GM23338 (cell line): ENCODE measurements around the gene HDAC11. TPM values are rescaled to one million over a fixed set of nuclear protein-coding genes. Genes with fewer than 3 reads are reported as not detected.
A peak's percentile ranks its signal among the peaks of the same experiment; 100 is the strongest.

Experiments
- ATAC-seq: fragments of 200-7000 bp; cut with Tn5 transposase; 3 replicates; pipeline ENCODE4 v1.9.1; 2020
- DNase-seq: peaks from one replicate; pipeline ENCODE4 v3.0.0-alpha.2; 2015; ENCODE audit warnings: low spot score
- H2AFZ ChIP-seq: fragments of 200-600 bp; sonication (generic); 2 replicates; pipeline ENCODE4 v1.8.0; 2016; ENCODE audit warnings: antibody characterized with exemption, mild to moderate bottlenecking, moderate library complexity
- H3F3A ChIP-seq: fragments of 200-600 bp; sonication (generic); replicated peaks from 2 replicates; pipeline ENCODE4 v1.8.0; 2017; ENCODE audit warnings: antibody characterized with exemption, mixed run types, low read depth
- H3K27ac ChIP-seq: fragments of 200-600 bp; sonication (generic); 2 replicates; pipeline ENCODE4 v1.6.1; 2016; ENCODE audit warnings: low read depth
- H3K27me3 ChIP-seq: fragments of 200-600 bp; sonication (generic); 2 replicates; pipeline ENCODE4 v1.8.0; 2016; ENCODE audit warnings: mild to moderate bottlenecking, mixed run types, moderate library complexity; ENCODE audit not compliant: insufficient read depth
- H3K36me3 ChIP-seq: fragments of 200-600 bp; sonication (generic); 2 replicates; pipeline ENCODE4 v1.8.0; 2016; ENCODE audit warnings: mild to moderate bottlenecking; ENCODE audit not compliant: insufficient read depth
- H3K4me1 ChIP-seq: fragments of 200-600 bp; sonication (generic); 2 replicates; pipeline ENCODE4 v1.8.0; 2016; ENCODE audit warnings: mild to moderate bottlenecking, moderate library complexity; ENCODE audit not compliant: insufficient read depth
- H3K4me2 ChIP-seq: fragments of 200-600 bp; sonication (generic); 2 replicates; pipeline ENCODE4 v1.7.1; 2017; ENCODE audit warnings: mixed run types
- H3K4me3 ChIP-seq: fragments of 200-600 bp; sonication (generic); 2 replicates; pipeline ENCODE4 v1.6.1; 2016; ENCODE audit warnings: mixed run types
- H3K79me2 ChIP-seq: fragments of 200-600 bp; sonication (generic); replicated peaks from 2 replicates; pipeline ENCODE4 v1.8.0; 2017; ENCODE audit warnings: mild to moderate bottlenecking; ENCODE audit not compliant: insufficient read depth
- H3K9me2 ChIP-seq: fragments of 200-600 bp; sonication (generic); 2 replicates; pipeline ENCODE4 v1.8.0; 2017; ENCODE audit not compliant: insufficient read depth
- H4K20me1 ChIP-seq: fragments of 200-600 bp; sonication (generic); replicated peaks from 2 replicates; pipeline ENCODE4 v1.8.0; 2017; ENCODE audit warnings: mild to moderate bottlenecking; ENCODE audit not compliant: insufficient read depth
- H3K27ac Mint-ChIP-seq: 2 replicates; pipeline ENCODE4 v1.8.0; 2020; ENCODE audit warnings: inconsistent platforms, mild to moderate bottlenecking, moderate library complexity, mixed read lengths
- H3K27me3 Mint-ChIP-seq: 3 replicates; pipeline ENCODE4 v1.8.0; 2022; ENCODE audit warnings: low read depth, mild to moderate bottlenecking, moderate library complexity, mixed read lengths, inconsistent platforms; ENCODE audit not compliant: insufficient read depth, poor library complexity
- H3K36me3 Mint-ChIP-seq: 3 replicates; pipeline ENCODE4 v1.8.0; 2021; ENCODE audit warnings: low read depth, mild to moderate bottlenecking, inconsistent platforms, moderate library complexity, mixed read lengths
- H3K4me1 Mint-ChIP-seq: 3 replicates; pipeline ENCODE4 v1.8.0; 2020; ENCODE audit warnings: mild to moderate bottlenecking, inconsistent platforms, mixed read lengths
- H3K4me3 Mint-ChIP-seq: 3 replicates; pipeline ENCODE4 v1.8.0; 2021; ENCODE audit warnings: moderate library complexity, mild to moderate bottlenecking, inconsistent platforms, mixed read lengths
- H3K9me3 Mint-ChIP-seq: 3 replicates; pipeline ENCODE4 v1.8.0; 2020; ENCODE audit warnings: moderate library complexity, mild to moderate bottlenecking, inconsistent platforms, mixed read lengths
- CTCF ChIP-seq, 2 experiments: fragments of 200-600 bp in 1 of 2; sonication (generic) in 1 of 2; conservative IDR thresholded peaks; 2 replicates each; pipeline versions ENCODE4 v1.5.1 to v1.6.1; 2016 to 2017; ENCODE audit warnings: antibody characterized with exemption in 2 of 2, low read depth in 2 of 2, mild to moderate bottlenecking in 2 of 2, moderate library complexity in 1 of 2
- ETS1 ChIP-seq: IDR thresholded peaks from 2 replicates; pipeline ENCODE4 v1.6.1; 2016; ENCODE audit warnings: antibody characterized with exemption
- EZH2 ChIP-seq: fragments of 200-600 bp; sonication (generic); IDR thresholded peaks from one replicate; pipeline ENCODE4 v1.8.0; 2017; ENCODE audit warnings: antibody characterized with exemption, mild to moderate bottlenecking, low read depth; ENCODE audit not compliant: unreplicated experiment
- NANOG ChIP-seq: IDR thresholded peaks from 2 replicates; pipeline ENCODE4 v1.6.1; 2016; ENCODE audit warnings: antibody characterized with exemption, borderline replicate concordance
- POLR2AphosphoS5 ChIP-seq: IDR thresholded peaks from 2 replicates; pipeline ENCODE4 v1.6.1; 2016; ENCODE audit warnings: antibody characterized with exemption, low read depth
- STAT1 ChIP-seq: IDR thresholded peaks from one replicate; pipeline ENCODE4 v1.6.1; 2016; ENCODE audit warnings: antibody characterized with exemption; ENCODE audit not compliant: unreplicated experiment
- ZNF114 ChIP-seq: fragments of 250-450 bp; sonication (Bioruptor Pico); IDR thresholded peaks from 2 replicates; pipeline ENCODE4 v1.5.0; 2020; ENCODE audit warnings: mild to moderate bottlenecking, moderate library complexity
- ZNF331 ChIP-seq: fragments of 250-450 bp; sonication (Bioruptor Pico); IDR thresholded peaks from 2 replicates; pipeline ENCODE4 v1.5.0; 2020; ENCODE audit warnings: low read depth, mild to moderate bottlenecking, moderate library complexity
- ZNF462 ChIP-seq: fragments of 250-450 bp; sonication (Bioruptor Pico); IDR thresholded peaks from 2 replicates; pipeline ENCODE4 v1.5.0; 2020; ENCODE audit warnings: mild to moderate bottlenecking, moderate library complexity
- polyA plus RNA-seq: library from polyadenylated mRNA; unstranded; fragments of >200 nt; fragmentation: Nextera tagmentation; extraction: Ambion mirVana; gene quantifications from 2 replicates; pipeline ENCODE4 v1.2.1, GENCODE V29; 2016
- total RNA-seq: library from RNA; depleted of rRNA; stranded (reverse); fragments of >200 nt; shearing (Covaris generic); gene quantifications from 2 replicates; pipeline ENCODE4 v1.2.3, GENCODE V29; 2014

Gene HDAC11
- total and polyA plus RNA-seq, 2 experiments from 2014 or later = 5.4 to 15.8 TPM

GRCh38 chr3:13536432-13536831 is 56.3 kb downstream of the HDAC11 start:
- Histone ChIP-seq H3K9me2 (no peaks in the 10 kb centered on the region), H4K20me1 (no peaks in the 10 kb centered on the region), H3K4me2 (peak overlapping the region; percentile 64; the same call in 1 of the 2 replicates), H3K27me3 (no peaks in the 10 kb centered on the region), H3K36me3 (no peaks in the 10 kb centered on the region), H3K4me1 (peaks cover 9% of the 10 kb centered on the region; the same call in 1 of the 2 replicates), H3K4me3 (no peak overlapping the region), H3F3A (no peaks in the 10 kb centered on the region), H3K27ac (no peak overlapping the region), H2AFZ (peak overlapping the region; percentile 90), H3K79me2 (no peaks in the 10 kb centered on the region)
- no peak overlapping the region; the same call in 1 of the 2 replicates for H3K27ac Mint-ChIP-seq
- TF ChIP-seq ETS1 (no peak), NANOG (no peak), ZNF114 (CRISPR knock-in tag) (no peak), POLR2AphosphoS5 (no peak), EZH2 (no peak), CTCF (conservative IDR thresholded peaks at IDR 0.05; ENCODE audit: low read depth in 2 of 2) (no peak), ZNF331 (CRISPR knock-in tag) (no peak), STAT1 (no peak)
- peaks cover 20% of the 10 kb centered on the region for H3K27me3 Mint-ChIP-seq
- H3K4me3 Mint-ChIP-seq = no peak overlapping the region; the same call in 2 of the 3 replicates
- peaks cover 15% of the 10 kb centered on the region for H3K4me1 Mint-ChIP-seq
- DNase-seq = no peak
- H3K36me3 Mint-ChIP-seq = peaks cover 2% of the 10 kb centered on the region; the same call in 1 of the 3 replicates
- no peak for ATAC-seq
- peaks cover 8% of the 10 kb centered on the region; the same call in 2 of the 3 replicates for H3K9me3 Mint-ChIP-seq

- no peak overlapping the region for H3K27ac ChIP-seq
- DNase-seq = peak; percentile 42
- Mint-ChIP-seq H3K4me1 (peaks cover 15% of the 10 kb centered on the region), H3K27me3 (peaks cover 20% of the 10 kb centered on the region), H3K36me3 (peaks cover 2% of the 10 kb centered on the region; the same call in 1 of the 3 replicates), H3K27ac (no peak overlapping the region; the same call in 1 of the 2 replicates), H3K9me3 (peaks cover 12% of the 10 kb centered on the region), H3K4me3 (no peak overlapping the region; the same call in 2 of the 3 replicates)
- ATAC-seq = peak; percentile 39
- H4K20me1 ChIP-seq = no peaks in the 10 kb centered on the region
- H3K79me2 ChIP-seq = no peaks in the 10 kb centered on the region
- peak overlapping the region; percentile 64; the same call in 1 of the 2 replicates for H3K4me2 ChIP-seq
- no peaks in the 10 kb centered on the region for H3K9me2 ChIP-seq
- peaks cover 1% of the 10 kb centered on the region; the same call in 1 of the 2 replicates for H3K36me3 ChIP-seq
- peaks cover 9% of the 10 kb centered on the region; the same call in 1 of the 2 replicates for H3K4me1 ChIP-seq
- H3K4me3 ChIP-seq = no peak overlapping the region
- peak overlapping the region; percentile 90 for H2AFZ ChIP-seq
- no peaks in the 10 kb centered on the region for H3F3A ChIP-seq
- H3K27me3 ChIP-seq = no peaks in the 10 kb centered on the region
- TF ChIP-seq ZNF331 (CRISPR knock-in tag) = no peak
- no peak for TF ChIP-seq POLR2AphosphoS5
- no peak for TF ChIP-seq CTCF (conservative IDR thresholded peaks at IDR 0.05; ENCODE audit: low read depth in 2 of 2)
- no peak for TF ChIP-seq EZH2
- no peak for TF ChIP-seq ZNF462 (CRISPR knock-in tag)
These were observed 56.7 kb downstream of the HDAC11 start for GRCh38 chr3:13536832-13537231.
